ENCODE data around the gene RTCA.
"Not testable (repeated sequence)": the region's sequence is repeated elsewhere in the genome, so short reads cannot be mapped to it uniquely, and the experiment has no call there.

Gene RTCA

GRCh38 chr1:100313382-100313781 is 47.4 kb downstream of the RTCA start:
- no peak for DNase-seq

GRCh38 chr1:100316622-100317021 is 50.6 kb downstream of the RTCA start:
- DNase-seq, result no peak

- DNase-seq, result no peak
These were observed 54.5 kb downstream of the RTCA start for GRCh38 chr1:100320311-100321099.

- no peak for DNase-seq
These were observed 55.1 kb downstream of the RTCA start for GRCh38 chr1:100321100-100321493.

- DNase-seq, result no peak
These were observed 55.5 kb downstream of the RTCA start for GRCh38 chr1:100321506-100321905.

GRCh38 chr1:100322436-100323211 is 56.6 kb downstream of the RTCA start:
- no peak for DNase-seq

- DNase-seq, result no peak
These were observed 57.5 kb downstream of the RTCA start for GRCh38 chr1:100323419-100324106.

GRCh38 chr1:100325415-100326324 is 59.7 kb downstream of the RTCA start:
- no peak for DNase-seq

GRCh38 chr1:100326325-100326670 is 60.3 kb downstream of the RTCA start:
- not testable (repeated sequence) for DNase-seq

- DNase-seq, result no peak
These were observed 62.1 kb downstream of the RTCA start for GRCh38 chr1:100328133-100328532.

- not testable (repeated sequence) for DNase-seq
These were observed 65.1 kb downstream of the RTCA start for GRCh38 chr1:100331146-100331545.

GRCh38 chr1:100332331-100332730 is 66.3 kb downstream of the RTCA start:
- DNase-seq, result no peak

GRCh38 chr1:100335436-100335835 is 69.4 kb downstream of the RTCA start:
- DNase-seq, result no peak

GRCh38 chr1:100337878-100338277 is 71.9 kb downstream of the RTCA start:
- not testable (repeated sequence) for DNase-seq

GRCh38 chr1:100339735-100340134 is 73.7 kb downstream of the RTCA start:
- DNase-seq, result not testable (repeated sequence)

GRCh38 chr1:100340494-100340893 is 74.5 kb downstream of the RTCA start:
- DNase-seq, result no peak

GRCh38 chr1:100342348-100342747 is 76.3 kb downstream of the RTCA start:
- DNase-seq, result no peak
